Effector memory CD4-positive, alpha-beta T cell (primary cell): Measurements from ENCODE around the gene TP53I3.
"Not testable (repeated sequence)": the region's sequence is repeated elsewhere in the genome, so short reads cannot be mapped to it uniquely, and the experiment has no call there.

Experiments used
- DNase-seq, 3 donors: peaks; one replicate each; pipeline ENCODE4 v3.0.0-alpha.2; 2020
- H3K27ac ChIP-seq: 2 replicates; pipeline ENCODE4 v1.7.0; 2013; ENCODE audit warnings: mild to moderate bottlenecking, low read length, moderate library complexity; ENCODE audit not compliant: insufficient read depth, poor library complexity, severe bottlenecking
- H3K27me3 ChIP-seq: replicated peaks from 2 replicates; pipeline ENCODE4 v1.7.0; 2013; ENCODE audit warnings: mild to moderate bottlenecking, low read length; ENCODE audit not compliant: insufficient read depth, control insufficient read depth, poor library complexity, severe bottlenecking
- H3K36me3 ChIP-seq: 2 replicates; pipeline ENCODE4 v1.7.0; 2013; ENCODE audit warnings: mild to moderate bottlenecking, low read length, moderate library complexity; ENCODE audit not compliant: control insufficient read depth, insufficient read depth
- H3K4me1 ChIP-seq: 2 replicates; pipeline ENCODE4 v1.7.0; 2013; ENCODE audit warnings: low read length, mild to moderate bottlenecking; ENCODE audit not compliant: control insufficient read depth, insufficient read depth, poor library complexity, severe bottlenecking
- H3K4me3 ChIP-seq: 2 replicates; pipeline ENCODE4 v1.7.0; 2013; ENCODE audit warnings: low read length, low read depth, mild to moderate bottlenecking; ENCODE audit not compliant: insufficient read depth, poor library complexity, severe bottlenecking
- H3K9me3 ChIP-seq: 2 replicates; pipeline ENCODE4 v1.7.0; 2013; ENCODE audit warnings: mild to moderate bottlenecking, low read length, moderate library complexity; ENCODE audit not compliant: control insufficient read depth

TP53I3 gene

GRCh38 chr2:24115057-24115456, 30.4 kb upstream of the TP53I3 start:
- Histone ChIP-seq H3K27ac (no peak overlapping the region), H3K9me3 (no peaks in the 10 kb centered on the region), H3K4me1 (no peaks in the 10 kb centered on the region), H3K27me3 (no peaks in the 10 kb centered on the region), H3K4me3 (no peak overlapping the region), H3K36me3 (no peaks in the 10 kb centered on the region)
- no peak for DNase-seq

- no peak overlapping the region for H3K27ac ChIP-seq
- no peak overlapping the region for H3K4me3 ChIP-seq
- H3K4me1 ChIP-seq, result no peaks in the 10 kb centered on the region
- no peak for DNase-seq
- no peaks in the 10 kb centered on the region for H3K9me3 ChIP-seq
- no peaks in the 10 kb centered on the region for H3K27me3 ChIP-seq
- H3K36me3 ChIP-seq, result no peaks in the 10 kb centered on the region
Measured at GRCh38 chr2:24111407-24111901, 26.8 kb upstream of the TP53I3 start.

GRCh38 chr2:24110660-24111303, 26.1 kb upstream of the TP53I3 start:
- Histone ChIP-seq H3K27me3 (no peaks in the 10 kb centered on the region), H3K27ac (no peak overlapping the region)
- DNase-seq, result no peak

GRCh38 chr2:24109431-24109830, 24.8 kb upstream of the TP53I3 start:
- H3K27ac ChIP-seq, H3K36me3 ChIP-seq, H3K4me1 ChIP-seq, H3K9me3 ChIP-seq, H3K4me3 ChIP-seq, H3K27me3 ChIP-seq, DNase-seq: not testable (repeated sequence)

More at GRCh38 chr2:24110660-24111303, 26.1 kb upstream of the TP53I3 start:
- no peak overlapping the region for H3K4me3 ChIP-seq
- no peaks in the 10 kb centered on the region for H3K4me1 ChIP-seq
- H3K36me3 ChIP-seq, result no peaks in the 10 kb centered on the region
- no peaks in the 10 kb centered on the region for H3K9me3 ChIP-seq

GRCh38 chr2:24107336-24107735, 22.7 kb upstream of the TP53I3 start:
- H3K4me3 ChIP-seq, result no peak overlapping the region
- H3K27ac ChIP-seq, result no peak overlapping the region
- no peak for DNase-seq

GRCh38 chr2:24106786-24107185, 22.2 kb upstream of the TP53I3 start:
- DNase-seq, result no peak
- Histone ChIP-seq H3K4me1 (no peaks in the 10 kb centered on the region), H3K4me3 (no peak overlapping the region), H3K9me3 (no peaks in the 10 kb centered on the region), H3K27me3 (no peaks in the 10 kb centered on the region), H3K36me3 (no peaks in the 10 kb centered on the region), H3K27ac (no peak overlapping the region)

More at GRCh38 chr2:24107336-24107735, 22.7 kb upstream of the TP53I3 start:
- Histone ChIP-seq H3K4me1 (no peaks in the 10 kb centered on the region), H3K27me3 (no peaks in the 10 kb centered on the region), H3K9me3 (no peaks in the 10 kb centered on the region), H3K36me3 (no peaks in the 10 kb centered on the region)

GRCh38 chr2:24105816-24106215, 21.2 kb upstream of the TP53I3 start:
- Histone ChIP-seq H3K36me3 (no peaks in the 10 kb centered on the region), H3K4me1 (no peaks in the 10 kb centered on the region), H3K9me3 (no peaks in the 10 kb centered on the region), H3K4me3 (no peak overlapping the region), H3K27ac (no peak overlapping the region), H3K27me3 (no peaks in the 10 kb centered on the region)
- DNase-seq, result no peak

- H3K4me3 ChIP-seq, result no peak overlapping the region
- H3K9me3 ChIP-seq, result no peaks in the 10 kb centered on the region
- no peaks in the 10 kb centered on the region for H3K27me3 ChIP-seq
- no peaks in the 10 kb centered on the region for H3K4me1 ChIP-seq
- H3K27ac ChIP-seq, result no peak overlapping the region
- H3K36me3 ChIP-seq, result no peaks in the 10 kb centered on the region
- no peak for DNase-seq
Measured at GRCh38 chr2:24104906-24105305, 20.3 kb upstream of the TP53I3 start.

- no peak overlapping the region for H3K4me3 ChIP-seq
- H3K36me3 ChIP-seq, result no peaks in the 10 kb centered on the region
- no peak for DNase-seq
- no peaks in the 10 kb centered on the region for H3K9me3 ChIP-seq
- H3K4me1 ChIP-seq, result no peaks in the 10 kb centered on the region
- no peaks in the 10 kb centered on the region for H3K27me3 ChIP-seq
- H3K27ac ChIP-seq, result no peak overlapping the region
Measured at GRCh38 chr2:24104110-24104650, 19.5 kb upstream of the TP53I3 start.

GRCh38 chr2:24102677-24103076, 18.0 kb upstream of the TP53I3 start:
- Histone ChIP-seq H3K36me3 (no peaks in the 10 kb centered on the region), H3K27me3 (no peaks in the 10 kb centered on the region), H3K27ac (no peak overlapping the region), H3K4me1 (no peaks in the 10 kb centered on the region), H3K4me3 (no peak overlapping the region), H3K9me3 (no peaks in the 10 kb centered on the region)
- no peak for DNase-seq
